ENCODE measurements around the gene GSTA5.
"Not testable (repeated sequence)": the region's sequence is repeated elsewhere in the genome, so short reads cannot be mapped to it uniquely, and the experiment has no call there.

The GSTA5 gene

DNA sequence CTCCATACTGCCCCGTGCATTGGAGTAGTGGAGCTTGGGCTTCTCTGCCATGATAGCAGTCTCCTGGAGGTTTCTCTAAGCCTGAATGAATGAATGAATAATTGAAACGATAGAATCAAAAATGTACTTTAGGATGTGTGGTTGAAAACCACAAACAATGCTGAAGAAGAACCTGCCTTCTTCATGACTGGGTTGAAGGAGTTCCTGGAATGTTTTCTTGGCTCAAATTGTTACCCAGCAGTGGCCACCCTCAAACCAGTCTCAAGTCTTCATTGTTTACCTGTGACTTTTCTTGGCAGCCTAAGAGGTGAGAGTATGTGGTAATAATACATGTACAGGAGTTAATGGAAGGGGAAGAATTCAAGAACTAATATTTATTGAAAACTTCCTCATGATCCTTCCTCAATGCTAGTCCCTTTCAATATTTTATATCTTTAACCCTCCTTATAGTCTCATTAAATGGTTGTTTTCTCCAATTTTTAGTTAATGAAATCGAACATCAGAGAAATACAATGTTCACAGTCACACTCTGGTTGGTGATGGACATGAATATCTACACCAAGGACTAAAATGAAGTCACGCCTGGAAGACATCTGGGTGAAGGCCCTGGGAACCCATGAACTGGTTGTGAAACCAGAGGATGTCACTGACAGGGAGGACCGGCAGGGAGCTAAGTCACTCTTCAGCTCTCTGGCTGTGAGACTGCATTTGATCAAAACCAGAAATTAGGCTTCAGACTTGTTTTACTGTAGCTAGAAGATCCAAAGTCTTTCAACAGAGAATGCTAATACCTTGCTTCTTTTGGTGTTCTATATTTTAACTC is at the start of gene GSTA5:
Gene GSTA5, minus strand, starts transcription at position 51 of the 823 bp plus-strand sequence.
- FAIRE-seq, result no peak

DNA sequence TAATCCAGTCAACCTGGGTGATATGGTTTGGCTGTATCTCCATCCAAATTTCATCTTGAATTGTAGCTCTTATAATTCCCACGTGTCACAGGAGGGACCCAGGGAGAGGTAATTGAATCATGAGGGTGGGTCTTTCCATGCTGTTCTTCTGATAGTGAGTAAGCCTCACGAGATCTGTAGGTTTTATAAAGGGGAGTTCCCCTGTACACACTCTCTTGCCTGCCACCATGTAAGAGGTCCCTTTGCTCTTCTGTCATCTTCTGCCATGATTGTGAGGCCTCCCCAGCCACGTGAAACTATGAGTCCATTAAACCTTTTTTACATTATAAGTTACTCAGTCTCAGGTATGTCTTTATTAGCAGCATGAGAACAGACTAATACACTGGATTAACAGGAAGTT is 49.4 kb upstream of the GSTA5 start:
- FAIRE-seq, result no peak

DNA sequence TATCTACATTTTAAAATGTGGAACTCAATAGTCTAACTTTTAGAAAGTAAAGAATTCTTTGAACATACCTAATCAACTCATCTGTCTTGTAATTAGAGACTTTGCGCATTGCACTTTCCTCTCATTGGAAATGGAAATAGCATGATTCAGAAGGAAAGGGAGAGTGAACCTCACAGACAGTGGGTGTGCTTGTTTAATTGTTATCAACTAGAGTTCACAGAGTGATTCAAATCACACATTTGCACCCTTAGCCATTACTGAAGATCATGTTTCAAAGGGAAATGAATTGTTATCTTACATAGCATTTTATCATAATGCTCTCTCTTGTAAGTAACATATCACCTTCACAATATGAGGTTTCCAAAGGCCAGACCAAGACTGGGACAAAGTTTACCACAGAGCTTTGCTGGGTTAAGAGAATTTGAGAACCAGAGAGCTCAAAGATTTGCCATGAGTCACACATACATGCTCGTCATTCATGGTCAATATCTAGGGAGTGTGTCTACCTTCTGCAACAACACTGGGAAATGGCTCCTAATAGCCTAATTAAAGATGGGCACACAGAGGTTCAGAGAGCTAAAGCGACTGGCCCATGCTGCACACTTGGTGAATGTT is 47.4 kb upstream of the GSTA5 start:
- FAIRE-seq, result no peak

DNA sequence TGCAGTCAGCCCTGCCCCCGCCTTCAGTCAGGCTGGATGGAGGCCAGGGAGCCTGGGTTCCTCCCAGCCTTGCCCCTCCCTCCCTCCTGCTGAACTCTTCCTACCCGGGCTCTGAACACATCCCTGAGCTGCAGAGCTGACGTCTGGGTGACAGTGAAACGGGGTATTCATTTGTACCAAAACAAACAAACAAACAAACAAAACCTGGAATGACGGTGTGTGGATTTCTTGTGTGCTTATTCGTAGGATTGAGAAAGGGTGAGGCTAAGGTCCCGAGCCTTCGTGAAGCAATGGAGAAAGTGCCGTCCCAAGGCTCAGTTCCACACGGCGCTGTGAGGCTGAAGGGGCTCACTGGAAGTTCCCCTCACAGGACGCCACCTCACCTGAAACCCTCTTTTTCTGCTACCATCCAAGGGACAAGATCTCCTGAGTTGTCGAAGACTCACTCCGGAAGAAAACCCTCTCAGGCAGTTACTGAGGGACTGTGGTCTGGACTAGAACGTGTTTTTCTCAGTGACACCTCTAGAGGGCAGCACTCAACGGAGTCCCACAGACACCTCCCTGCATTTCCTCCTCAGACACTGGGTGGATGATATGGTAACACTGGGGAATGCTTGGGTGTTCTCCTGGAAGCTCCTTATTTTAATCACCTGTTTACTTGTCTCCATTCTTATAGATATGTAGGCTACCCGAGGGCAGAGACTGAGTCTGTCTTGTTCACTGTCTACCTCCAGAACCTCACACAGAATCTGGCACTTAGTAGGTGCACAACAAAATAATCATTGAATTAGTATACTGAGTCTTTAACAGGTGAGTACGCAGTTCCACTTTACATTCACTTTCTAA is 41.6 kb upstream of the GSTA5 start:
- no peak for FAIRE-seq

DNA sequence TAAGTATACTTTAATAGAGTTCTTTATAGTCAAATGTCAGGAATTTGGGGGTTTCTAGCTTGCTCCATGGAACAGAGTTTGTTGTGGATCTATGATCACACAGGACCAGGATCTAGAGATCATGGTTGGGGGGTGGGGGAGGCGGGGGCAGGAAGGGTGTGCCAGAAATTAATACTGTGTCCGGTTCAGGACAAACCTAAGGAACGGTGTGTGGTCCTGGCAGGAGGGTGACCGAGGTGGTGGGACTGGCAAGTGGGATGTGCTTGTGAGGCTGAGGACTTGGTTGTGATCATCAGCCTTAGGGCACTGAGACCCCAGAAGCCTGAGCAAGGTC is 41.0 kb upstream of the GSTA5 start:
- FAIRE-seq, result no peak

DNA sequence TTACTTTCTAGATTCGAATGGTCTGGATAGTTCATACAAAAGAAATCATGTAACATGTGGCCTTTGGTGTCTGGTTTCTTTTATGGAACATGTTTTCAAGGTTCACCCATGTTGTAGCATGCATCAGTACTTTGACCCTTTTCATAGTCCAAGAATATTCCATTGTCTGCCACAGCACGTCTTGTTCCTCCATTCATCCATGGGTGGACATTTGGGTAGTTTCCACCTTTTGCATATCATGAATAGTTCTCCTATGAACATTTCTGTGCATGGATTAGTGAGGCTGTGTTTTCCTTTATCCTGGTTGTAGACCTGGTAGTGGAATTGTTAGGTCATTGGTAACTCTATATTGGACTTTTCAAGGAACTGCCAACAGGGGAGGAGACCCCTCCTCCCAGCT is 37.2 kb upstream of the GSTA5 start:
- no peak for FAIRE-seq

DNA sequence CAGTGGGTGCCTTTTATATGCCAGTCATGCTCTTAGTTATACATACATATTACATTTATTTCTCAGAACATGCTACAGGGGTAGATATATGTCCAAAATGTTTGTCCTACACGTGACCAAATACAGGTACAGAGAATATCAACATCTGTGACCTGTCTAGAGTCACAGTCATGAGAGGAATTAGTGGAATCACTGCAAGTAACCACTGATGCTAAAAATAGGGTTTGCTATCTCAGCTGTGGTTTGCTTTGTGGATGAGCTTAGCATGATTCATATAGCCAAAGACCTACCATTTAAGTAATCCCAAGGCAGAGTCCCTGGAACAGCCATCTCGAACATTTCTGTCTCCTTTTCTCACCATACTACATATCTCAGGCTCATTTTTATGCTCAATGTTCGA is 36.6 kb upstream of the GSTA5 start:
- FAIRE-seq, result no peak

DNA sequence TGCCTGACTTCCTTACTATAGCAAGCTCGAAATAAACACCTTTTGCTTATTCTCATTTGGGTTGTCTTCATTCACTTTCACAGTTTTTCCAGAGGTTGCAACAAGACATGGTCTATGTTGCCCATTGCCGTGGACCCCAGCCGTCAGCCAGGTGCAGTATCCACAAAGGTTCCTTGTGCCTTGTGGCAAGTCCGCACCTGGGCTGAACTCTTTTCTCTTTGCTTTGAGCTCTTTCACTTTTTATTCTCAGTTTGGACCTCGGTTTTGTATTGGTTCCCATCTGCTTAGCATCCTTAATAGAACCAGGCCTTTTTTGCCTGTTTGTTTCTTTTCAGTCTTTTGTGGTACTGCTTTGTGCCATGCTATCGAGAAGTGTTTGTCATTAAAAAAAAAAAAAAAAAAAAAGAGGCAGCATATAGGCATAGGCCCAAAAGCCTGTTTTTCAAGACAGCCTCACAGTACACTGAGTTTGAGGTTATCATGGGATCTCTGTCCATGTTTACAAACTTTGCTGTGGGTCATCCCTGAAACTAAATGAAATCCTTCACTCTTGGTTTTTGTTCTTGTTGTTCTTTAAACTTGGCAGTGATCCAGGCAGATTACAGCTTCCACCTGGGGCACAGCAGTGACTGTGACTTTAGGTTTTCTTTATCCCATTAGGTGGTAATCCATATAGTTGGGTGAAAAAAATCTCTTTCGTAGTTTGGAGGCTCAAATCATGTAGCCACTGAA is 35.6 kb upstream of the GSTA5 start:
- no peak for FAIRE-seq

DNA sequence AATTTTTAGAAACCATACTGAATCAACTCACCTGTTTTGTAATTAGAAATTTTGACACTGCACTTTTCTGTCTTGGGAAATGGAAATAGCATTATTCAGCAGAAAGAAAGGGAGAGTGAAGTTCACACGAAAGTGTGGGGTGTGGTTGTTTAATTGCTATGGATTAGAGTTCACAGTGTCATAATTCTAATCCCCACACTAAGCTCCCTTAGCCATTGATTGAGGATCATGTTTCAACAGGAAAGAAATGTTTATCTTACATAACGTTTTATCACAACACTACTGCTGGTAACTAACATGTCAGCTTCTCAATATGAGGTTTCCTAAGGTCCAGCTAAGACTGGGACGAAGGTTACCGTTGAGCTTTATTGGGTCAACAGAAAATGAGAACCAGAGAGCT is 31.4 kb upstream of the GSTA5 start:
- FAIRE-seq, result no peak

DNA sequence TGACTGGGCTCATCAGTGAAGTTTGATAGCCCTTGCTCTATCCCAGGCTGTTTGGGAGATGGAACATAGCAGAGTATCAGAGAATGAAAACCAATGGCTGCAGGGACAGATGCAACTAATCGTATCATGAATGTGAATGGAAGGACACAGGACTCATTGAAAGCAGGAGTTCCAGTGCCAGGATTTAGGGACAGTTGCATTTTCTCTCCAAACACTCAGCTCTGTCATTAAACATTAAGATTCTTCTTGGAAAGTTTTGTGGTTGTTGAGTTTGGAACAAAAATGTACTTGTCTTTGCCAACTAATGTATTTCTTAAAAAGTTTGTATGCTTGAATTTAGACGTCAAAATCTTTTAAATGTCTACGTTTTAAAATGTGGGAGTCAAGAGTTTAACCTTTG is 31.0 kb upstream of the GSTA5 start:
- FAIRE-seq, result no peak

DNA sequence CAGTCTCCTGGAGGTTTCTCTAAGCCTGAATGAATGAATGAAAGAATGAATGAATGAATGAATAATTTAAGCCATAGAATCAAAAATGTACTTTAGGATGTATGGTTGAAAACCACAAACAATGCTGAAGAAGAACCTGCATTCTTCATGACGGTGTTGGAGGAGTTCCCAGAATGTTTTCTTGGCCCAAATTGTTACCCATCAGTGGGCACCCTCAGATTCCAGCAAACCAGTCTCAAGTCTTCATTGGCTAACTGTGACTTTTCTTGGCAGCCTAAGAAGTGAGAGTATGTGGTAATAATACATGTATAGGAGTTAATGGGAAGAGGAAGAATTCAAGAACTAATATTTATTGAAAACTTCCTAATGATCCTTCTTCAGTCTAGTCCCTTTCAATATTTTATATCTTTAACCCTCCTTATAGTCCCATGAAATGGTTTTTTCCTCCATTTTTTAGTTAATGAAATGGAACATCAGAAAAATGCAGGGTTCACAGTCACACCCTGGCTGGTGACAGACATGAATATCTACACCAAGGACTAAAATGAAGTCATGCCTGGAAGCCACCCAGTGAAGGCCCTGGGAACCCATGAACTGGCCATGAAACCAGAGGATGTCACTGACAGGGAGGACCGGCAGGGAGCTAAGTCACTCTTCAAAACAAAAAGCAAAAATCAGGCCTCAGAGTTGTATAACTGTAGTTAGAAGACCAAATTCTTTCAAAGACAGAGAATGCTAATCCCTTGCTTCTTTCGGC is 29.9 kb upstream of the GSTA5 start:
- FAIRE-seq, result not testable (repeated sequence)

DNA sequence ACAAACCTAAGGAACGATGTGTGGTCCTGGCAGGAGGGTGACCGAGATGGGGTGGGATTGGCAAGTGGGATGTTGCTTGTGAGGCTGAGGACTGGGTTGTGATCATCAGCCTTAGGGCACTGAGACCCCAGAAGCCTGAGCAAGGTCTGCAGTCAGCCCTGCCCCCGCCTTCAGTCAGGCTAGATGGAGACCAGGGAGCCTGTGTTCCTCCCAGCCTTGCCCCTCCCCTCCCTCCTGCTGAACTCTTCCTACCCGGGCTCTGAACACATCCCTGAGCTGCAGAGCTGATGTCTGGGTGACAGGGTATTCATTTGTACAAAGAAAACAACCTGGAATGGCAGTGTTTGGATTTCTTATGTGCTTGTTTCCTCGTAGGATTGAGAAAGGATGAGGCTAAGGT is 28.3 kb upstream of the GSTA5 start:
- not testable (repeated sequence) for FAIRE-seq

DNA sequence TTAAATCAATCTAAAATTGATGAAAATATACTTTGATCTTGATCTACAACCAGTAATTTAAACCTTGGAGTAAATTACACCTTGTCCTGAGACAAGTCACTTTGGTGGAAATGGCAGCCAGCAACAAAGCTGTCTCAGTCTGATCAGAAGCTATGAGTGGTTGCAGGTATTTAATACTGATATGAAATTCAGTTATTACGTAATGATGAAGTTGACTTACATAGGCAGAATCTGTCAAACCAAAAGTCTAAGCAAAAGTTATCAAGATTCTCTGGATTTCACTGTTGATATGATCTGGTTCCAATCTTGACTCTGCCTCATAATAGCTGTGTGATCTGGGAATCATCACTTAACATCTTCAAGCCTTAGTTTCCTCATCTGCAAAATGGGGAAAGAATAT is 27.6 kb upstream of the GSTA5 start:
- no peak for FAIRE-seq

DNA sequence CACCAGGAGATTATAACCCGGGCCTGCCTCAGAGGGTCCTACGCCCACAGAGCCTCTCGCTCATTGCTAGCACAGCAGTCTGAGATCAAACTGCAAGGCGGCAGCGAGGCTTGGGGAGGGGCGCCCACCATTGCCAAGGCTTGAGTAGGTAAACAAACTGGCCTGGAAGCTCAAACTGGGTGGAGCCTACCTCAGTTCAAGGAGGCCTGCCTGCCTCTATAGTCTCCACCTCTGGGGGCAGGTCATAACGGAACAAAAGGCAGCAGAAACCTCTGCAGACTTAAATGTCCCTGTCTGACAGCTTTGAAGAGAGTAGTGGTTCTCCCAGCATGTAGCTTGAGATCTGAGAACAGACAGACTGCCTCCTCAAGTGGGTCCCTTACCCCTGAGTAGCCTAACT is 20.5 kb upstream of the GSTA5 start:
- not testable (repeated sequence) for FAIRE-seq

DNA sequence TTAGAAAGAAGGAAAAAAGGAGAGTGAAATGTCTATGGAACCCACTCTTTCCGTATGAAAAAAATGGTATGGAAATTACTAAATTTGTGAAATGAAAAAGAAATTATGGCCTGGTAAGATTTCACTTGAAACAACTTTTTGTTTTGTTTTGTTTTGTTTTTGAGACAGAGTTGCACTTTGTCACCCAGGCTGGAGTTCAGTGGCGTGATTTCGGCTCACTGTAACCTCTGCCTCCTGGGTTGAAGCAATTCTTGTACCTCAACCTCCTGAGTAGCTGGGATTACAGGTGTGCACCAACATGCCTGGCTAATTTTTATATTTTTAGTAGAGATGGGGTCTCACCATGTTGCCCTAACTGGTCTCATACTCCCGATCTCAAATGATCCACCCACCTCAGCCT is 17.8 kb upstream of the GSTA5 start:
- no peak for FAIRE-seq

DNA sequence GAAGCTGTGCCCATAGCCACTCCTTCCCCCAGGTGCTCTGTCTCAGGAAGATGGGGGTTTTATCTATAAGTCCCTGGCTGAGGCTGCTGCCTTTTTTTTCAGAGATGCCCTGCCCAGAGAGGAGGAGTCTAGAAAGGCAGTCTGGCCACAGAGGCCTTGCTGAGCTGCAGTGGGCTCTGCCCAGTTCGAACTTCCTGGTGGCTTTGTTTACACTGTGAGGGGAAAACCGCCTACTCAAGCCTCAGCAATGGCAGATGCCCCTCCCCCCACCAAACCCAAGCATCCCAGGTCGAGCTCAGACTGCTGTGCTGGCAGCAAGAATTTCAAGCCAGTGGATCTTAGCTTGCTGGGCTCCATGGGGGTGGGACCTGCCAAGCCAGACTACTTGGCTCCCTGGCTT is 15.5 kb upstream of the GSTA5 start:
- not testable (repeated sequence) for FAIRE-seq

DNA sequence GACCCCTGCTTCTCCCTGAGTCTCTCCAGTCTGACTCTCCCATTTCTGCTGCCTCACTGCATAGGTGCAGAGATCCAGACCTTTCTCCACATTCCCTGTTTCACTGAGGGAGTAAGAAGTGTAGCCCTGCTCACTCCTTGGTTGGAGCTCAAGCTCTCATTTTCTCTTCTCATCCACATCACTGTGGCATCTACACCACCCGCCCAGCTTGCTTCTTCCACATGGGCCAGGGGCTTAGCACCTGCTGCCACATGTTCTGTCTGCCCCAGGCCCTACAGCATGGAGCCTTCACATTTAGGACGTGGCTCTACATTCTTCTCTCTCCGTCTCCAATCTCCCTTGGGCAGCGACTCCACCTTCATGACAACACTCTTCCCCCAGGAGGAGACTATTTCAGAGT is 8.5 kb upstream of the GSTA5 start:
- no peak for FAIRE-seq

DNA sequence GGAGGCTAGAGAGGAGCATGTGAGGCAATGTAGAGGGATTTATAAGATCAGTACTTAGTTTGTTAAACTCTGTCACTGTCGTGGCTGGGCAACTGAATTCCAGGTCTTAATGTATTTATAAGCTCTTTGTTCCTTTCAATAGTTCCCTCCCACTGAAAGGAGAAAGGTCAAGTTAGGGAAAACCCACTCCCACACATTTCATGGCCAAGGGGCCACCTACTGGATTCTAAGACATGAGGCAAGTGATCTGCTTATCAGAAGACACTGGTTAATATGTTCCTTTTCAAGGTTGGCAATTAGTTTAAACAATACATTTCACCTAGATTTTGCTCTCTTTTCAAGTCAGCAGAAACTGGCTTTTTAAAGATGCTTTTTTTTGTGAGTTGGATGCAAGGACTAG is 5.4 kb upstream of the GSTA5 start:
- FAIRE-seq, result no peak

DNA sequence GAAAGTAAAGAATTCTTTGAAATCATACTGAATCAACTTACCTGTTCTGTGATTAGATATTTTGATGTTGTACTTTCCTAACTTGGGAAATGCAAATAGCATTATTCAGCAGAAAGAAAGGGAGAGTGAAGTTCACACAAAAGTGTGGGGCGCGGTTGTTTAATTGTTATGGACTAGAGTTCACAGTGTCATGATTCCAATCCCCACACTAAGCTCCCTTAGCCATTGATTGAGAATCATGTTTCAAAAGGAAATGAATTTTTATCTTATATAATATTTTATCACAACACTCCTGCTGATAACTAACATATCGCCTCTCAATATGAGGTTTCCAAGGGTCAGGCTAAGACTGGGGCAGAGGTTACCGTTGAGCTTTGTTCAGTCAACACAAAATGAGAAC is 3.0 kb upstream of the GSTA5 start:
- no peak for FAIRE-seq

DNA sequence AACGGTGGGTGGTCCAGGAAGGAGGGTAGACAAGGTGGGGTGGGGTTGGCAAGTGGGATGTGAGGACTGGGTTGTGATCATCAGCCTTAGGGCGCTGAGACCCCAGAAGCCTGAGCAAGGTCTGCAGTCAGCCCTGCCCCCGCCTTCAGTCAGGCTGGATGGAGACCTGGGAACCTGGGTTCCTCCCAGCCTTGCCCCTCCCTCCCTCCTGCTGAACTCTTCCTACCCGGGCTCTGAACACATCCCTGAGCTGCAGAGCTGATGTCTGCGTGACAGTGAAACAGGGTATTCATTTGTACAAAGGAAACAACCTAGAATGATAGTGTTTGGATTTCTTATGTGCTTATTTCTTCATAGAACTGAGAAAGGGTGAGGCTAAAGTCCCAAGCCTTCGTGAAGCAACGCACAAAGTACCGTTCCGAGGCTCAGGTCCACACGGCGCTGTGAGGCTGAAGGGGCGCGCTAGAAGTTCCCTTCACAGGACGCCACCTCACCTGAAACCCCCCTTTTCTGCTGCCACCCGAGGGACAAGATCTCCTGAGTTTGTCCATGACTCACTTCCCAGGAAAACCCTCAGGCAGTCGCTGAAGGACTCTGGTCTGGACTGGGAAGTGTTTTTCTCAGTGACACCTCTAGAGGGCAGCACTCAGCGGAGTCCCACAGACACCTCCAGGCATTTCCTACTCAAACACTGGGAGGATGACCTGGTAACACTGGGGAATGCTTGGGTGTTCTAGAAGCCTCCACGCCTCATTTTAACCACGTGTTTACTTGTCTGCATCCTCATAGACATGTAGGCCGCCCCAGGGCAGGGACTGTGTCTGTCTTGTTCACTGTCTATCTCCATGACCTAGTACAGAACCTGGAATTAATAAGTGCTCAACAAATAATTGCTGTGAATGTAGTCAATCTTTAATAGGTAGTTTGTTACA is 1.2 kb downstream of the GSTA5 start:
- FAIRE-seq, result no peak

DNA sequence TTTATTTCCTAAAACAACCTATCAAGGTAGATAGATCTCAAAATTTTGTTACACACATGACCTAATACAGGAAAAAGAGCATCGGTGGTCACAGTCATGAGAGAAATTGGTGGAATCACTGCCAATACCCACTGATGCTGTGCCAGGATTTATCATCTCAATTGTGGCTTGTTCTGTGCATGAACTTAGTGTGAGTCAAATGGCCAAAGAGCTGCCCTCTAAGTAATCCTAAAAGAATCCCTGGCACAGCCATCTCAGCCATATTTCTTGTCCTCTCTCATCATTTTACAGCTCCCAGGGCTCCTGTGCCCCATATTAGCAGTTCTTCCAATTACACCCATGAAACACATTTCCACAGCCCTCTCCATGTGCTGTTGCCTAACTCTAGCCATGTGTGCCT is 6.1 kb downstream of the GSTA5 start:
- no peak for FAIRE-seq
